GM23338 (cell line): ENCODE data around the gene HSD3B7. TPM values are rescaled to one million over a fixed set of nuclear protein-coding genes. Genes with fewer than 3 reads are reported as not detected.

Source experiments
- EZH2 ChIP-seq: fragments of 200-600 bp; sonication (generic); IDR thresholded peaks from one replicate; pipeline ENCODE4 v1.8.0; 2017; ENCODE audit warnings: antibody characterized with exemption, mild to moderate bottlenecking, low read depth; ENCODE audit not compliant: unreplicated experiment
- JUNB ChIP-seq: IDR thresholded peaks from one replicate; pipeline ENCODE4 v1.6.1; 2016; ENCODE audit warnings: antibody characterized with exemption; ENCODE audit not compliant: unreplicated experiment
- POLR2AphosphoS5 ChIP-seq: IDR thresholded peaks from 2 replicates; pipeline ENCODE4 v1.6.1; 2016; ENCODE audit warnings: antibody characterized with exemption, low read depth
- STAT1 ChIP-seq: IDR thresholded peaks from one replicate; pipeline ENCODE4 v1.6.1; 2016; ENCODE audit warnings: antibody characterized with exemption; ENCODE audit not compliant: unreplicated experiment
- ZNF331 ChIP-seq: fragments of 250-450 bp; sonication (Bioruptor Pico); IDR thresholded peaks from 2 replicates; pipeline ENCODE4 v1.5.0; 2020; ENCODE audit warnings: low read depth, mild to moderate bottlenecking, moderate library complexity
- polyA plus RNA-seq: library from polyadenylated mRNA; unstranded; fragments of >200 nt; fragmentation: Nextera tagmentation; extraction: Ambion mirVana; gene quantifications from 2 replicates; pipeline ENCODE4 v1.2.1, GENCODE V29; 2016
- total RNA-seq: library from RNA; depleted of rRNA; stranded (reverse); fragments of >200 nt; shearing (Covaris generic); gene quantifications from 2 replicates; pipeline ENCODE4 v1.2.3, GENCODE V29; 2014
- TF ChIP-seq, protein P1 (sequence below): fragments of 250-450 bp; sonication (Bioruptor Pico); IDR thresholded peaks from 2 replicates; pipeline ENCODE4 v1.5.0; 2020; ENCODE audit warnings: mild to moderate bottlenecking, moderate library complexity
- TF ChIP-seq, protein P2 (sequence below), 2 experiments: fragments of 200-600 bp in 1 of 2; sonication (generic) in 1 of 2; conservative IDR thresholded peaks; 2 replicates each; pipeline versions ENCODE4 v1.5.1 to v1.6.1; 2016 to 2017; ENCODE audit warnings: antibody characterized with exemption in 2 of 2, low read depth in 2 of 2, mild to moderate bottlenecking in 2 of 2, moderate library complexity in 1 of 2
- TF ChIP-seq, protein P3 (sequence below): IDR thresholded peaks from 2 replicates; pipeline ENCODE4 v1.6.1; 2016; ENCODE audit warnings: antibody characterized with exemption

Gene HSD3B7
- total and polyA plus RNA-seq, 2 experiments from 2014 or later = 4.3 to 12.2 TPM

DNA sequence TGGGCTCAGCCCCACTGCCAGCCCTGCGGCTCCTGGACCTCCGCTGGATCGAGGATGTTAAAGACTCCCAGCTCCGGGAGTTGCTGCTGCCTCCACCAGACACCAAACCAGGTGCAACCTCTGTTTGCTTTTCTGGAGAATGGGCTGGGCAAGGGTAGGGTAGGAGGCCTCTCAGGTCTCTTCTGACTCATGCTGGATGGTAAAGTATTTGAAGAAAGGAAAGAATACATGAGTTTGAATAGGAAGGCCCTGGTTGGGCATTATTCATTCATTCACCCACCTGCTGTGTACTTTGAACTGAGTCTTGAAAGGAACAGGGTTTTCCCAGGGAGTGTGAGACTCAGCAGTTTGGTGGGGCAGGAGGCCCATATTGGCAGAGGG lies 42.6 kb upstream of the HSD3B7 start (continued):
- TF ChIP-seq, protein P1, sequence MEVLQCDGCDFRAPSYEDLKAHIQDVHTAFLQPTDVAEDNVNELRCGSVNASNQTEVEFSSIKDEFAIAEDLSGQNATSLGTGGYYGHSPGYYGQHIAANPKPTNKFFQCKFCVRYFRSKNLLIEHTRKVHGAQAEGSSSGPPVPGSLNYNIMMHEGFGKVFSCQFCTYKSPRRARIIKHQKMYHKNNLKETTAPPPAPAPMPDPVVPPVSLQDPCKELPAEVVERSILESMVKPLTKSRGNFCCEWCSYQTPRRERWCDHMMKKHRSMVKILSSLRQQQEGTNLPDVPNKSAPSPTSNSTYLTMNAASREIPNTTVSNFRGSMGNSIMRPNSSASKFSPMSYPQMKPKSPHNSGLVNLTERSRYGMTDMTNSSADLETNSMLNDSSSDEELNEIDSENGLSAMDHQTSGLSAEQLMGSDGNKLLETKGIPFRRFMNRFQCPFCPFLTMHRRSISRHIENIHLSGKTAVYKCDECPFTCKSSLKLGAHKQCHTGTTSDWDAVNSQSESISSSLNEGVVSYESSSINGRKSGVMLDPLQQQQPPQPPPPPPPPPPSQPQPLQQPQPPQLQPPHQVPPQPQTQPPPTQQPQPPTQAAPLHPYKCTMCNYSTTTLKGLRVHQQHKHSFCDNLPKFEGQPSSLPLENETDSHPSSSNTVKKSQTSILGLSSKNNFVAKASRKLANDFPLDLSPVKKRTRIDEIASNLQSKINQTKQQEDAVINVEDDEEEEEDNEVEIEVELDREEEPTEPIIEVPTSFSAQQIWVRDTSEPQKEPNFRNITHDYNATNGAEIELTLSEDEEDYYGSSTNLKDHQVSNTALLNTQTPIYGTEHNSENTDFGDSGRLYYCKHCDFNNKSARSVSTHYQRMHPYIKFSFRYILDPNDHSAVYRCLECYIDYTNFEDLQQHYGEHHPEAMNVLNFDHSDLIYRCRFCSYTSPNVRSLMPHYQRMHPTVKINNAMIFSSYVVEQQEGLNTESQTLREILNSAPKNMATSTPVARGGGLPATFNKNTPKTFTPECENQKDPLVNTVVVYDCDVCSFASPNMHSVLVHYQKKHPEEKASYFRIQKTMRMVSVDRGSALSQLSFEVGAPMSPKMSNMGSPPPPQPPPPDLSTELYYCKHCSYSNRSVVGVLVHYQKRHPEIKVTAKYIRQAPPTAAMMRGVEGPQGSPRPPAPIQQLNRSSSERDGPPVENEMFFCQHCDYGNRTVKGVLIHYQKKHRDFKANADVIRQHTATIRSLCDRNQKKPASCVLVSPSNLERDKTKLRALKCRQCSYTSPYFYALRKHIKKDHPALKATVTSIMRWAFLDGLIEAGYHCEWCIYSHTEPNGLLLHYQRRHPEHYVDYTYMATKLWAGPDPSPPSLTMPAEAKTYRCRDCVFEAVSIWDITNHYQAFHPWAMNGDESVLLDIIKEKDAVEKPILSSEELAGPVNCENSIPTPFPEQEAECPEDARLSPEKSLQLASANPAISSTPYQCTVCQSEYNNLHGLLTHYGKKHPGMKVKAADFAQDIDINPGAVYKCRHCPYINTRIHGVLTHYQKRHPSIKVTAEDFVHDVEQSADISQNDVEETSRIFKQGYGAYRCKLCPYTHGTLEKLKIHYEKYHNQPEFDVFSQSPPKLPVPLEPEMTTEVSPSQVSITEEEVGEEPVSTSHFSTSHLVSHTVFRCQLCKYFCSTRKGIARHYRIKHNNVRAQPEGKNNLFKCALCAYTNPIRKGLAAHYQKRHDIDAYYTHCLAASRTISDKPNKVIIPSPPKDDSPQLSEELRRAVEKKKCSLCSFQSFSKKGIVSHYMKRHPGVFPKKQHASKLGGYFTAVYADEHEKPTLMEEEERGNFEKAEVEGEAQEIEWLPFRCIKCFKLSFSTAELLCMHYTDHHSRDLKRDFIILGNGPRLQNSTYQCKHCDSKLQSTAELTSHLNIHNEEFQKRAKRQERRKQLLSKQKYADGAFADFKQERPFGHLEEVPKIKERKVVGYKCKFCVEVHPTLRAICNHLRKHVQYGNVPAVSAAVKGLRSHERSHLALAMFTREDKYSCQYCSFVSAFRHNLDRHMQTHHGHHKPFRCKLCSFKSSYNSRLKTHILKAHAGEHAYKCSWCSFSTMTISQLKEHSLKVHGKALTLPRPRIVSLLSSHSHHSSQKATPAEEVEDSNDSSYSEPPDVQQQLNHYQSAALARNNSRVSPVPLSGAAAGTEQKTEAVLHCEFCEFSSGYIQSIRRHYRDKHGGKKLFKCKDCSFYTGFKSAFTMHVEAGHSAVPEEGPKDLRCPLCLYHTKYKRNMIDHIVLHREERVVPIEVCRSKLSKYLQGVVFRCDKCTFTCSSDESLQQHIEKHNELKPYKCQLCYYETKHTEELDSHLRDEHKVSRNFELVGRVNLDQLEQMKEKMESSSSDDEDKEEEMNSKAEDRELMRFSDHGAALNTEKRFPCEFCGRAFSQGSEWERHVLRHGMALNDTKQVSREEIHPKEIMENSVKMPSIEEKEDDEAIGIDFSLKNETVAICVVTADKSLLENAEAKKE = no peak
- no peak for TF ChIP-seq STAT1
- TF ChIP-seq, protein P2, sequence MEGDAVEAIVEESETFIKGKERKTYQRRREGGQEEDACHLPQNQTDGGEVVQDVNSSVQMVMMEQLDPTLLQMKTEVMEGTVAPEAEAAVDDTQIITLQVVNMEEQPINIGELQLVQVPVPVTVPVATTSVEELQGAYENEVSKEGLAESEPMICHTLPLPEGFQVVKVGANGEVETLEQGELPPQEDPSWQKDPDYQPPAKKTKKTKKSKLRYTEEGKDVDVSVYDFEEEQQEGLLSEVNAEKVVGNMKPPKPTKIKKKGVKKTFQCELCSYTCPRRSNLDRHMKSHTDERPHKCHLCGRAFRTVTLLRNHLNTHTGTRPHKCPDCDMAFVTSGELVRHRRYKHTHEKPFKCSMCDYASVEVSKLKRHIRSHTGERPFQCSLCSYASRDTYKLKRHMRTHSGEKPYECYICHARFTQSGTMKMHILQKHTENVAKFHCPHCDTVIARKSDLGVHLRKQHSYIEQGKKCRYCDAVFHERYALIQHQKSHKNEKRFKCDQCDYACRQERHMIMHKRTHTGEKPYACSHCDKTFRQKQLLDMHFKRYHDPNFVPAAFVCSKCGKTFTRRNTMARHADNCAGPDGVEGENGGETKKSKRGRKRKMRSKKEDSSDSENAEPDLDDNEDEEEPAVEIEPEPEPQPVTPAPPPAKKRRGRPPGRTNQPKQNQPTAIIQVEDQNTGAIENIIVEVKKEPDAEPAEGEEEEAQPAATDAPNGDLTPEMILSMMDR (conservative IDR thresholded peaks at IDR 0.05; ENCODE audit: low read depth in 2 of 2) = no peak
- TF ChIP-seq JUNB = no peak
- no peak for TF ChIP-seq ZNF331 (CRISPR knock-in tag)
- no peak for TF ChIP-seq EZH2
- TF ChIP-seq, protein P3, sequence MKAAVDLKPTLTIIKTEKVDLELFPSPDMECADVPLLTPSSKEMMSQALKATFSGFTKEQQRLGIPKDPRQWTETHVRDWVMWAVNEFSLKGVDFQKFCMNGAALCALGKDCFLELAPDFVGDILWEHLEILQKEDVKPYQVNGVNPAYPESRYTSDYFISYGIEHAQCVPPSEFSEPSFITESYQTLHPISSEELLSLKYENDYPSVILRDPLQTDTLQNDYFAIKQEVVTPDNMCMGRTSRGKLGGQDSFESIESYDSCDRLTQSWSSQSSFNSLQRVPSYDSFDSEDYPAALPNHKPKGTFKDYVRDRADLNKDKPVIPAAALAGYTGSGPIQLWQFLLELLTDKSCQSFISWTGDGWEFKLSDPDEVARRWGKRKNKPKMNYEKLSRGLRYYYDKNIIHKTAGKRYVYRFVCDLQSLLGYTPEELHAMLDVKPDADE = no peak
- TF ChIP-seq POLR2AphosphoS5 = no peak
